GM23338 (cell line): ENCODE results near the gene ANKRD11.

Experiments
- CREB1 ChIP-seq: fragments of 250-450 bp; sonication (Bioruptor Pico); IDR thresholded peaks from 2 replicates; pipeline ENCODE4 v1.5.0; 2020; ENCODE audit warnings: low read depth, mild to moderate bottlenecking, moderate library complexity
- CTCF ChIP-seq, 2 experiments: fragments of 200-600 bp in 1 of 2; sonication (generic) in 1 of 2; conservative IDR thresholded peaks; 2 replicates each; pipeline versions ENCODE4 v1.5.1 to v1.6.1; 2016 to 2017; ENCODE audit warnings: antibody characterized with exemption in 2 of 2, low read depth in 2 of 2, mild to moderate bottlenecking in 2 of 2, moderate library complexity in 1 of 2
- EZH2 ChIP-seq: fragments of 200-600 bp; sonication (generic); IDR thresholded peaks from one replicate; pipeline ENCODE4 v1.8.0; 2017; ENCODE audit warnings: antibody characterized with exemption, mild to moderate bottlenecking, low read depth; ENCODE audit not compliant: unreplicated experiment
- EZH2phosphoT487 ChIP-seq: fragments of 200-600 bp; sonication (generic); IDR thresholded peaks from one replicate; pipeline ENCODE4 v1.8.1; 2018; ENCODE audit warnings: antibody characterized with exemption; ENCODE audit not compliant: unreplicated experiment
- JUNB ChIP-seq: IDR thresholded peaks from one replicate; pipeline ENCODE4 v1.6.1; 2016; ENCODE audit warnings: antibody characterized with exemption; ENCODE audit not compliant: unreplicated experiment
- NANOG ChIP-seq: IDR thresholded peaks from 2 replicates; pipeline ENCODE4 v1.6.1; 2016; ENCODE audit warnings: antibody characterized with exemption, borderline replicate concordance
- POLR2AphosphoS5 ChIP-seq: IDR thresholded peaks from 2 replicates; pipeline ENCODE4 v1.6.1; 2016; ENCODE audit warnings: antibody characterized with exemption, low read depth
- REST ChIP-seq: IDR thresholded peaks from one replicate; pipeline ENCODE4 v1.6.1; 2018; ENCODE audit warnings: antibody characterized with exemption; ENCODE audit not compliant: unreplicated experiment
- ZNF114 ChIP-seq: fragments of 250-450 bp; sonication (Bioruptor Pico); IDR thresholded peaks from 2 replicates; pipeline ENCODE4 v1.5.0; 2020; ENCODE audit warnings: mild to moderate bottlenecking, moderate library complexity
- ZNF331 ChIP-seq: fragments of 250-450 bp; sonication (Bioruptor Pico); IDR thresholded peaks from 2 replicates; pipeline ENCODE4 v1.5.0; 2020; ENCODE audit warnings: low read depth, mild to moderate bottlenecking, moderate library complexity

- TF ChIP-seq CTCF (conservative IDR thresholded peaks at IDR 0.05; ENCODE audit: low read depth in 2 of 2) (no peak), EZH2 (no peak), ZNF114 (CRISPR knock-in tag) (no peak), NANOG (no peak), ZNF331 (CRISPR knock-in tag) (0 out of 2 replicates have a peak, but pooled peaks have one; percentile 25), CREB1 (CRISPR knock-in tag) (no peak), EZH2phosphoT487 (no peak), POLR2AphosphoS5 (no peak), REST (no peak), JUNB (no peak)
Observed at GRCh38 chr16:89507214-89507833, 17.0 kb upstream of the ANKRD11 start.
